Hematopoietic multipotent progenitor cell treated with erythropoietin and hydrocortisone succinate and interleukin-3 and kit ligand, for 8 days (in vitro differentiated cells): ENCODE data around the gene CDC26.
A peak's percentile ranks its signal among the peaks of the same experiment; 100 is the strongest.
"Not testable (repeated sequence)": the region's sequence is repeated elsewhere in the genome, so short reads cannot be mapped to it uniquely, and the experiment has no call there.

Source experiments
- DNase-seq: peaks from one replicate; pipeline ENCODE4 v3.0.0-alpha.2; 2015

CDC26 gene

DNA sequence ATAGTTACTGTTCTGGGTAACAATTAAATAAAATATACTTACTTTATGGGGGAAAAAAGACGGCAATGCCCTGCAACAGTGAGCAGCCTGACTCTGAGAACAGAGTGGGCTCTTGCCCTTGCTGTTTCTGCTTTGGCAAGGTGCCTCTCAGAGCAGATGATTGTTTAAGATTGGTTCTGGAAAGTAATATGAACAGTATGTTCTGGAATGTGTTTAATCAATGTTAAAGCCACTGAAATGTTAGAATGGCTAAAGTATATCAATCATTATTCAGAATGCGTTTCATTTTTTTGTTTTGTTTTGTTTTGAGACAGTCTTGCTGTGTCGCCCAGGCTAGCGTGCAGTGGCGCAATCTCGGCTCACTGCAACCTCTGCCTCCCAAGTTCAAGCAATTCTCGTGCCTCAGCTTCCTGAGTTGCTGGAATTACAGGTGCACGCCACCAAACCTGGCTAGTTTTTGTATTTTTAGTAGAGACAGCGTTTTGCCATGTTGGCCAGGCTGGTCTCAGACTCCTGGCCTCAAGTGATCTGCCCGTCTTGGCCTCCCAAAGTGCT is 39.6 kb downstream of the CDC26 start:
- DNase-seq, result not testable (repeated sequence)

DNA sequence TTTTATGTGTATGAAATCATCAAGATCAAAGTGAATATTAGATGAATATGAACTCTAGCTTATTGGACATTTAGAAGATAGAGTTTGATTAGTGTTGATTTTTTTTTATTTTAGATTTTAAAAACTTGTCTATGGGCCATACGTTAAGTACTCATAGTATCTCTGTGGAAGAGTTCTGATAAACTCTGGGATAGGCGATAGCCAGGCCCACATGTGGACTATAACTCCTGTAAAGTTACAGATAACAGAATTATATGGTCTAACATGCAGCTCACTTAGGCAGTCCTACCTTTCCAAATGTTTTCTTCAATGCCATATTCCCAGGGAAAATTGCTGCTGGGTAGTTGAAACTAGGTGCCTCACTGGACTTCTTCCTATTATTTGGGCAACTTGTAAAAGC is 43.7 kb downstream of the CDC26 start:
- peak; percentile 74 for DNase-seq

DNA sequence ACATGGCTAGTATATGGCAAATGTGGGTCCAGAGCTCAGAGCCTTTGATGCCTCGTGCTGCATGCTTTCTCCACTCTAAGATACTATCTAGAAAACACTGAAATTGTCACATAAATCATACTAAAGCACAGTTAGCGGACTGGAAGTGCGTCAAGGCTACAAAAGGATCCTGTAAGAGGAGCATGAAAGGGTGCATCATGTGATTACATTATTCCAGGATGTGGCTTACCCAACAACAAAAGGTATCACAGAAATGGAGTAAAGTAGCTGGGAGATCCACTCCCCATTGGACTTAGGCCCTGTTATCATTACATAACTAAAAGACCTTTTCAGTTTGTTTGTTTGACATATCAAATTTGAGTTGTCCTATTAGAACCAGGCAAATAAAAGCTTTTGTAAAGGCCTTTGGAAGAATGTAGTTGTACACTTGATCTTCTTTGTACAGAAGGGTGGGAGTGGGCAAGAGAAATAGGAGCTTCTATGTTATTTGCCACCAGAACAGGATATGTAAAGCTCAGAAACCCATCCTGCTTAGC is 47.2 kb downstream of the CDC26 start:
- no peak for DNase-seq

DNA sequence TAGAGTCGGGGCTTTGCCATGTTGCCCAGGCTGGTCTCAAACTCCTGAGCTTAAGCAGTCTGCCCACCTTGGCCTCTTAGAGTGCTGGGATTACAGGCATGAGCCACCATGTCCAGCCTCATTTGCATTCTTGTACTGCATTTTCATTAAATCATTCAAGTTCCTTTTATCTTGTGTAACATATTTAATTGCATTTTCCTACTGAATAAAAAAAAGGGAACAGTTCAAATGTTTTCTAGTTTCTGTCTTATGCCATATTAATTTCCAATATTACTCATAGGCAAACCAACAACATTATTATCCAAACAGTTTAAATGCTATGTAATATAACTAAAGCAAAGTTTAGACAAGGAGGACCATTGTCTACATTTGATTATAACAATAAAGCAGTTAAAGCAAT is 47.9 kb downstream of the CDC26 start:
- DNase-seq, result no peak

DNA sequence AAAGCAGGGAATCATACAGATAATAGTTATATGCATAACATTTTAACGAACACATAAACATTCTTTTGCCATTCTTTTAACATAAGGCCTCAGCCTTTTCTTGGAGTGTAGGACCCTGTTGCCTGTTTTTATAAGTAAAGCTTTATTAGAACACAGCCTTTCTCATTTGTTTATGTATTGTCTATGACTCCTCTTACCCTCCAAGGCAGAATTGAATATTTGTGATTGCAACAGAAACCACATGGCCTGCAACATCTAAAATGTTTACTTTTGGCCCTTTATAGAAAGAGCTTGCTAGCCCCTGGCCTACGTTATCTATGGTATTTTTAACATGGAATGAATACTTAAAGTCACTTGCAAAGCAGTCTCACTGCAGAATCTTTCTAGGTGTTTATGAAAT is 51.4 kb downstream of the CDC26 start:
- no peak for DNase-seq

DNA sequence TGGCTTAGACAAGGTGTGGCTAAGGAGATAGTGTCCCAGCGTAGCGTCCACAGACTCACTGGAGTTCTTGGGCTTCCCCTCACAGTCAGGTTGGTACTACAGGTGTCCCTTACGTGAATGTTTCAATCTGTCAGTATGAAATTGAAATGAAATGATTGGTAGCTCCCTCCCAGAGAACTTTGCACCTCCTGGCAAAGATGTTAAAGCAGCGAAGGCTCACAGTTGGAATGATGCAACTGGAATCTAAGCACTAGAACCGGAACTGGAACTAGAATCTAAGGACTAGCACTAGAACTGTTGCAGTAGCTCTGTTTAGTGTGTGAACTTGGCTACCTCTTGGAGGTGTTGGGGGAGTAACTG is 52.9 kb downstream of the CDC26 start:
- no peak for DNase-seq

DNA sequence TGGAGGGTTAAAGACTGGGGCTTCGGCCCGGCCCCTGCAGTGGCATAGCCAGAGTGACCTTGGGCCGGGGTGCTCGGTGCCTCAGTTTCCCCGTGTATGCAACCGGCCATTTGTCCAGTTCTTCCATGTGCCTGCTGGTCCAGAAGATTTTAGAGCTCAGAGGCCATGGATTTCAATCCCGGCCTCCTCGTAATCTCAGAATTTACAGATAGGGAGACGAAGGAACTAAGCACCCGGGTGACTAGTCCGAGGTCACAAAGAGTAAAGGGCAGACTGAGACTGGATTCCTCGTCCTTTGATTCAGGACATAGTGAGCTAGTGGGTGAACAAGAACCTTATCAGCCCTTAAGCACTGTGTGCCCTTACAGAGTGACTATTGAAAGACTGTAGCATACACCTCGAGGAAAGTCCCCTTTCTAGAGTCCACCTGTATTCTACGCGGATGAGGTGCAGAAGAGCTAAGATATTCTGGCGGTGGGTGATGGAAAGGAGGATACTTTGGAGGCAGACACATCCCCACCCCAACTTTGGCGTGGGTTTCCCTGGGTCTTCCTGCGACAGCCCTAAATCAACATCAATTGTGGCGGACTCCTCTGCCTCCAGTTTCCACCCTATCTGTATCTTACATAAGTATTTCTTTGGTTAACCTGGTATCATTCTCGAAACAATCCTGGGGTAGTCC is 53.4 kb downstream of the CDC26 start:
- DNase-seq, result peak; percentile 69

DNA sequence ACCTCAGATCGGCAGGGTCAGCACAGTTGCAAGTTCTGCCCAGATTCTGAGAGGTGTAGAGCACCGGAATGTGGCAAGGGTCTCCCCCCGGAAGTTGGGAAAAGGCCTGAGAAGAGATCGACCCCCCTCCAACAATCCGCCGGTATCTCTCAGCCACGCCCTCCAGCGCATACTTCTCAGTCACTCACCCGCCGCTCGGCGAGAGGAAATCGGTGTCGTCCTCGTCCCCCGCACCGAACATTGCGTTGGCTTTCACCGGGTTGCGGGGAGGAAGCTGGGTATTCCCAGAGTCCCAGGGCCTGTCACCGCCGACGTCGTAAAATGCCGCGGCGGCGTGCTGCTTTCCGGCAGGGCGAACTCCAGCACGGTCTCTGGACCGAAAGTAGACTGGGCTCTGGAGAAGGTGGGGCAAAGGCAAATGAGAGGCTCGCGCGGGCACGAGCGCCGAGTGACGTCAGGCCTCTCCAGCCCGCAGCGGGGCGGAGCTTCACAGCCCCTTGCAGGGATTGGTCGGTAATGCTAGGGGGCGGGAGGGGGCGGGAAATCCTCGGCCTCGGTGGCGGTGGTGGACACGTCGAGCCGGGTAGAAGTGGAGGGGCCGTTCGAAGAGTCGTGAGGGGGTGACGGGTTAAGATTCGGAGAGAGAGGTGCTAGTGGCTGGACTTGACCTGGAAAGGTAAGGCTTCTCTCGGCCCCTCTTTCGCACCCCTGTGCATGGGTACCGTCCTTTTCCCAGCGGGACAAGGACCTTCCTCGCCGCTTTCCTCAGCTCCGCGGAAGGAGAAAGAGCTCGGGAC is 54.2 kb downstream of the CDC26 start, which contains the start of the genes FKBP15 and SLC31A1:
TSS of gene FKBP15 (minus strand) at position 275 of the 797 bp plus-strand sequence. CDS start at position 241, 34 bp downstream.
TSS of gene SLC31A1 (plus strand) at position 542 of the 797 bp plus-strand sequence. CDS start 34,605 bp downstream, outside the sequence.
- DNase-seq, result peak; percentile 97

DNA sequence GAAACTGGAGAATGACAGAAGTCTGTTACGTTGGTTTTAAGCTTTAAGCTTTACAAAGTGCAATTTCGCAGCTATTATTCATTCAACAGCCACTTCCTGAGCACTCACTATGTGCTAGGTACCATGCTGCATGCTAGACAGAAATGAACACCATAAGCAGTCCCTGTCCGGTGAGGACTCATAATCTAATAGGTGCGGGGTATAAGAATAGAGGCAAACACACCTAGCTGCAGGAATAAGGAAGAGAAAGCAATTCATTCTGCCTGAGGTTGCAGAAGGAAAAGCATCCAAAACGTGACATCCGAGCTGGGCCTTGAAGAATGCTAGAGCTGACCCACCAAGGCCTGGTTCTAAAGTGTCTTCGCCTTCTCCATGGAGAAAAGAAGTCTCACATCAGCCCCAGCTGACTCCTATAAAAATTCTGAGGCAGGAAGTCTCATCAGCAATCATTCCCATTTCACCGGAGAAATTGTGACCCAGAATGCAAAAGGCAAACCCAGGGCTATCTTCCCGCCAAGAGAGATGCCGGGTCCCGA is 54.8 kb downstream of the CDC26 start:
- peak; percentile 13 for DNase-seq

DNA sequence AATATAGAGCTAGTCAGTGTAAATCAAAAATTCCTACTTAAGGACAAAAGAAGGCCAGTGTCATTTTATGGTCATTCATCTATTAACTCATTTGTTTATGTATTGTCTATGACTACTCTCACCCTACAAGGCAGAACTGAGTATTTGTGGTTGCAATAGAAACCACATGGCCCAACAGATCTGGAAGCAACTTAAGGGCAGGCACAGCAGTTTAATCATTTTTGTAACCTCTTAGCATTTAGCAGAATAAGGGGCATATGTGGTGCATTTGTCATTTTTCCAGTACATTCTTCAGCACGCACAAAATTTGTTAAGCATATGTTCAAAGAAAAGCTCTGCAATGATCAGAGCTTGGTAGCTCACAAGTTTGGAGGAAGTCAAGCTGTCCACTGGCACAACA is 55.4 kb downstream of the CDC26 start:
- DNase-seq, result peak; percentile 47

DNA sequence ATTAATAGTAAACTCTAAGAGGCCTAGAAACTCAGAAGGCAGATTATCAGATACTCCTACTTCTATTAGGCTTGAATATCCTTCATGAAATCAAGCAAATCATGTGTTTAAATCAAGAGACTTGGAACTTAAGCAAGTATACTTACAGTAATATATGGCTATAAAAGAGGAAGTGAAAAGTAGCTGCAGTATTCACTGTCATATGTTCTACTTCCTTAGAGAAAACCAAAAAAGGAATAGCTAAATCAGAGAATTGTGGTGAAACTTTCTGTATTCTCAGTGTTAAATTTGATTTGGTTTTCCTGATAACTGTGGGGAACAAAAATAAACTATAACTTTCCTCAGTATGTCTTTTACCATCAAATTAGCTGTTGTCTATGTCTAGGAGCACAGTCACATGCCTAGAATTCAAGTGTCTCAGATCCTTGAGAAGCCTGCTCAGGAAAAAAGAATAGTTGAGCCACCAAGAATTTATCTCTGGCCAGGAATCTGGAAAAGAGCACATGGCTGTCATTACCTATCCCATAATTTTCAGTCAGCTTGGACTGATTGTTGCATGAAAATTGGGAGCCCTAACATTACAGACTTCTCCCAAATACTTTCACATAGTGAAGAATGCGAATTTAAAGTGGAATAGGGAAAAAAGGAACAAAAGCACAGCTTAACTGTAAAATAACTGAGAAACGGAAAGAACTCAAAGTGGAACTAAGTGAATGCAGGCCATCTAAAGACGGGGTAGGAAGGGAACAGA is 56.0 kb downstream of the CDC26 start:
- DNase-seq, result no peak
